ENCODE results near the gene SMARCC2.

GRCh38 chr12:56219840-56220239, 30.6 kb upstream of the SMARCC2 start:
- TF ChIP-seq BHLHE40 (IDR thresholded peaks at IDR 0.05; ENCODE audit: borderline replicate concordance) (no peak), FOXM1 (IDR thresholded peaks at IDR 0.05; ENCODE audit: borderline replicate concordance) (no peak), SP1 (IDR thresholded peaks at IDR 0.05) (no peak), LEF1 (IDR thresholded peaks at IDR 0.05; ENCODE audit: borderline replicate concordance) (no peak), ELF4 (IDR thresholded peaks at IDR 0.05) (no peak)

All from HEK293T (cell line).